Loucy (cell line): ENCODE data around the gene CDHR2.

Experiments used
- EZH2phosphoT487 ChIP-seq: fragments of 200-600 bp; IDR thresholded peaks from 2 replicates; pipeline ENCODE4 v1.6.1; 2018; ENCODE audit warnings: antibody characterized with exemption, mild to moderate bottlenecking, moderate library complexity, borderline replicate concordance
- TF ChIP-seq, protein P1 (sequence below): fragments of 200-600 bp; sonication (generic); conservative IDR thresholded peaks from 2 replicates; pipeline ENCODE4 v1.5.1; 2014; ENCODE audit warnings: mild to moderate bottlenecking, antibody characterized with exemption, low read length

DNA sequence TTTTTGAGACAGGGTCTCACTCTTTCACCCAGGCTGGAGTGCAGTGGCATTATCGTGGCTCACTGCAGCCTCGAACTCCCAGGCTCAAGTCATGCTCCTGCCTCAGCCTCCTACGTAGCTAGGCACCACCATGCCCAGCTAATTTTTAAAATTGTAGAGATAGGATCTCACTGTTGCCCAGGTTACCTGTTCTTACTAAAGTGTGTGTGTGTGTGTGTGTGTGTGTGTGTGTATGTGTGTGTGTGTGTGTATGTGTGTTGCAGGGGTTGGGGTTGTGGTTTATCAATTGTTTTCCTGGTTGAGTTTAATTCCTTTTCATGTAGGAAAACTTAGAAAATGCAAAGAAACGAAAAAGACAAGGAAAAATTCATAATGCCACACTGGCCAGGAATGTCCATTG lies 33.7 kb upstream of the CDHR2 start:
- TF ChIP-seq, protein P1, sequence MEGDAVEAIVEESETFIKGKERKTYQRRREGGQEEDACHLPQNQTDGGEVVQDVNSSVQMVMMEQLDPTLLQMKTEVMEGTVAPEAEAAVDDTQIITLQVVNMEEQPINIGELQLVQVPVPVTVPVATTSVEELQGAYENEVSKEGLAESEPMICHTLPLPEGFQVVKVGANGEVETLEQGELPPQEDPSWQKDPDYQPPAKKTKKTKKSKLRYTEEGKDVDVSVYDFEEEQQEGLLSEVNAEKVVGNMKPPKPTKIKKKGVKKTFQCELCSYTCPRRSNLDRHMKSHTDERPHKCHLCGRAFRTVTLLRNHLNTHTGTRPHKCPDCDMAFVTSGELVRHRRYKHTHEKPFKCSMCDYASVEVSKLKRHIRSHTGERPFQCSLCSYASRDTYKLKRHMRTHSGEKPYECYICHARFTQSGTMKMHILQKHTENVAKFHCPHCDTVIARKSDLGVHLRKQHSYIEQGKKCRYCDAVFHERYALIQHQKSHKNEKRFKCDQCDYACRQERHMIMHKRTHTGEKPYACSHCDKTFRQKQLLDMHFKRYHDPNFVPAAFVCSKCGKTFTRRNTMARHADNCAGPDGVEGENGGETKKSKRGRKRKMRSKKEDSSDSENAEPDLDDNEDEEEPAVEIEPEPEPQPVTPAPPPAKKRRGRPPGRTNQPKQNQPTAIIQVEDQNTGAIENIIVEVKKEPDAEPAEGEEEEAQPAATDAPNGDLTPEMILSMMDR, result no peak
- no peak for TF ChIP-seq EZH2phosphoT487
